ENCODE results near the gene MDH1B.

- TF ChIP-seq CTCF (IDR thresholded peaks at IDR 0.05) (no peak), POLR2AphosphoS5 (IDR thresholded peaks at IDR 0.05; ENCODE audit: low read depth, low read length) (no peak)
Observed at GRCh38 chr2:206802654-206803514, 37.8 kb upstream of the MDH1B start.
